ENCODE measurements around the gene CLPTM1L.
"Not testable (repeated sequence)": the region's sequence is repeated elsewhere in the genome, so short reads cannot be mapped to it uniquely, and the experiment has no call there.

Gene CLPTM1L

DNA sequence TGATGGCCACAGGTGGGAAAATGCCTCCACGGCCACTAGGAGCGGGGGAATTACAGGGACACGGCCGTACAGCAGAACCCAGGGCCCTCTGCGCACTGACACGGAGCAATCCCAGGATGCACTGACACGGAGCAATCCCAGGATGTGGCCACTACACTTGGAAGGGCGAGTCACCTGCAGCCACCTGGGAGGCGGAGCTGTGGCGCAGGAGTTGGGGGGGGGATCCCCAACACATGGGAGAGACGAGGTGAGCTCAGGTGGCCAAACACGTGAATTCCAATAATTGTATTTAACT lies 6.8 kb downstream of the CLPTM1L start:
- H3K27ac ChIP-seq: no peak overlapping the region
- TF ChIP-seq ZFX (IDR thresholded peaks at IDR 0.05; ENCODE audit: borderline replicate concordance): no peak
- TF ChIP-seq, protein P1, sequence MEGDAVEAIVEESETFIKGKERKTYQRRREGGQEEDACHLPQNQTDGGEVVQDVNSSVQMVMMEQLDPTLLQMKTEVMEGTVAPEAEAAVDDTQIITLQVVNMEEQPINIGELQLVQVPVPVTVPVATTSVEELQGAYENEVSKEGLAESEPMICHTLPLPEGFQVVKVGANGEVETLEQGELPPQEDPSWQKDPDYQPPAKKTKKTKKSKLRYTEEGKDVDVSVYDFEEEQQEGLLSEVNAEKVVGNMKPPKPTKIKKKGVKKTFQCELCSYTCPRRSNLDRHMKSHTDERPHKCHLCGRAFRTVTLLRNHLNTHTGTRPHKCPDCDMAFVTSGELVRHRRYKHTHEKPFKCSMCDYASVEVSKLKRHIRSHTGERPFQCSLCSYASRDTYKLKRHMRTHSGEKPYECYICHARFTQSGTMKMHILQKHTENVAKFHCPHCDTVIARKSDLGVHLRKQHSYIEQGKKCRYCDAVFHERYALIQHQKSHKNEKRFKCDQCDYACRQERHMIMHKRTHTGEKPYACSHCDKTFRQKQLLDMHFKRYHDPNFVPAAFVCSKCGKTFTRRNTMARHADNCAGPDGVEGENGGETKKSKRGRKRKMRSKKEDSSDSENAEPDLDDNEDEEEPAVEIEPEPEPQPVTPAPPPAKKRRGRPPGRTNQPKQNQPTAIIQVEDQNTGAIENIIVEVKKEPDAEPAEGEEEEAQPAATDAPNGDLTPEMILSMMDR (IDR thresholded peaks at IDR 0.05): no peak

DNA sequence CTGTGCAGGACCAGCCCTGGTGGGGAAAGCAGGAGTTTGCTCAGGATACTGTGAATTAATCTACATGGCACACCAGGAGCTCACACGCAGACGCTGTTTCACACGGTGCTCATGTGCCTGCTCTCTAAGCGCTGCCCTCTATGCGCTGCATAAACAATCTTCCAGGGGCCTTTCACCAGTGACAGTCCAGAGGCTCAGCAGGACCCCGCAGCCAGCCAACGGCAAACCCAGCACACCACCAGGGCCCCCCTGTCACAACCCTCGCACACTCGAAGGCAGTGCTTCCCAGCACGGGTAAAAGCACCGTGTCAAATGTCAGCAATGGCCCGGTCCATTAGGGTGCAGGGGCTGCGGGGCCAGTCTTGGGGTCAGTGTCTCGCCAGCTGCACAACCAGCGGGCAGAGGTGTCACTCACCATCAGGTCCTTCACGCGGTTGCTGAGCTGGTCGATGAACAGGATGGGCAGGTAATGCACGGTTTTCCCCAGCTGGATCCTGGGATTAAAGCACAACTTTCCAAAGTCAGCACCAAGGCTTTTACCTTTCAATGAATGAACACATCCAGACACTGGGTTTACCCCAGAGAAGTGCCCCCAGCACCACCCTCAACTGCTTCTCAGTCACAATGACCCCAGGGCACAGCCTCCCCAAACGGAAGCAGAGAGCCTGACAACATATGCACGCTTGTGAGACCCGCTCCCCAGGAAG lies 7.3 kb downstream of the CLPTM1L start:
- no peak overlapping the region for H3K27ac ChIP-seq
- TF ChIP-seq, protein P1 (IDR thresholded peaks at IDR 0.05): no peak
- TF ChIP-seq ZFX (IDR thresholded peaks at IDR 0.05; ENCODE audit: borderline replicate concordance): no peak

- no peak for TF ChIP-seq ZFX (IDR thresholded peaks at IDR 0.05; ENCODE audit: borderline replicate concordance)
- TF ChIP-seq, protein P1 (IDR thresholded peaks at IDR 0.05): no peak
- no peak overlapping the region for H3K27ac ChIP-seq
These were observed 8.0 kb downstream of the CLPTM1L start for GRCh38 chr5:1336749-1337488.

DNA sequence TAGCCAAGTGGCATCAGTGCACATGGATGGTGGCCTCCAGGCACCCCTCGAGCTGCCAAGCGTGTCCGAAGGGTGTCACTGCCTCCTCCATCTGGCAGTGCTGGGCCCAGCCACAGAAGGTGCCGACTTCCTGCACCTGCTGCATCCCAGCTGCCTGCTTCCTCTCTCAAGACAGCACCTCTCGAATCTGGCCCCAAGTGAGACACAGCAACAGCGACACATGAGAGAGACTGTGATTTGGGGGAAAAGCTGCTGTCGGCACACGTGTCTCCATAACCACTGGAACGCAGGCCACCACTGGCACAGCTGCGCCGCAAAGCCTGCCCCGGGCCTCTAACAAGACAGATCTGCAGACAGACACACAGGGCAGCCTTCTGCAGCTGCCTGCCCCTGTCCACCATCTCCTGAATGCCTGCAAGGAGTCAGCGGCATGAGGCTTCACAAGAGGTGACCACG lies 8.8 kb downstream of the CLPTM1L start:
- H3K27ac ChIP-seq: no peak overlapping the region
- TF ChIP-seq ZFX (IDR thresholded peaks at IDR 0.05; ENCODE audit: borderline replicate concordance): no peak

DNA sequence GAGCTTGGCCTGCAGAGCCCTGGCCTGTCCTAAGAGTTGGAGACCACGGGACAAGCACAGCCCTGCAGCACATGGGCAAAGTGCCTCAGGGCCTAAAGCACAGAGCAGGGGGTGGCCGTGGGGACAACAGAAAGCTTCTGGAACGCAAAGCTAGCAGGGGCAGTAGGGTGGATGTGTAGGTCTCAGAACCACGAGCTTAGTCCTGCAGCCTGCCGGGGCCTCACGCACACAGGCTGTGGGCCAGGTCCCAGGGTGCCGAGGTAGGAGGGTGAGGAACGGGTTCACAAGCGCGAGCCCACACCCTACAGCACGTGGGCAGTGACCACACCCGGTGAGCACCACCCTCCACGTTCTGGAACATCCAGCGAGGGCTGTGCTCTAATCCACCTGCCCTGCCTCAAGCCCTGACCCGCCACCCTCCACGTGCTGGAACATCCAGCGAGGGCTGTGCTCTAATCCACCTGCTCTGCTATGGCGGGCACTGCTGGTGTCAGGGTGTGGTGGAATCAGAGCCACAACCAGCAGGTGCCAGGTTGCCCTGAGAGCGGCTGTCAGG lies 9.3 kb downstream of the CLPTM1L start:
- H3K27ac ChIP-seq: no peak overlapping the region
- TF ChIP-seq, protein P1 (IDR thresholded peaks at IDR 0.05): no peak
- TF ChIP-seq ZFX (IDR thresholded peaks at IDR 0.05; ENCODE audit: borderline replicate concordance): no peak

DNA sequence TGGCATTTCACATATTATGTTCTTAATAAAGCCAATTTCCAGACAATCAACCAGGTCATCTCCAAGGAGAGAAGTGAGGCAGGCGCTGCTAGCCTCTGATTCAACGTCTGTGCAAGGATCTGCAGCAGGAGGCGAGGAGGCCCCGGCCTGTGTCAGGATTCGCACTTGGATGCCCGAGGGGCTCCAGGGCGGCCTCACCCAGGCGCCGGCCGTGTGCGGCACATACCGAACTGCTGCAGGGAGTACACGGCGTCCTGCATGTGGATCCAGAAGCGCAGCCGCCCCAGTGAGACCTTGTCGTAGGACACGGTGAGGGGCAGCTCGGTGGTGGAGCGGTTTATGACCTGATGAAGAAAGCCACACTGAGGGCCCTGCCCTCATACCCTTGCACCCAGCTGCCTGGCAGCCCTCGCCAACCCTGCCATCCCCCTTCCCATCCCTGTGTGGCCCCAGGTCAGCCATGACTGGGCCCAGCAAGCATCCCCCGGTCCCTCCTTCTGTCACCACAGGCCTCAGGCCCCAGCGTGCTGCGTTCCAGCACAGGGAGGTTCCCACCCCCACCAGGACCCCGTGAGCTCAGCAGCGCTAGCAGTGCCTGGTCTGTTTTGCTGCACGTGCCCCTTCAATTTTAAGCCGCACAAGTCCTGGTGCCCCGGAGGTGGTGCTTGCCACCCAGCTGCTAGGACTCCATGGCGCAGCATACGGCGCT lies 9.9 kb downstream of the CLPTM1L start:
- no peak overlapping the region for H3K27ac ChIP-seq
- TF ChIP-seq, protein P1 (IDR thresholded peaks at IDR 0.05): no peak
- no peak for TF ChIP-seq ZFX (IDR thresholded peaks at IDR 0.05; ENCODE audit: borderline replicate concordance)

- no peak for TF ChIP-seq ZFX (IDR thresholded peaks at IDR 0.05; ENCODE audit: borderline replicate concordance)
- TF ChIP-seq, protein P1 (IDR thresholded peaks at IDR 0.05): no peak
These were observed 10.9 kb downstream of the CLPTM1L start for GRCh38 chr5:1333986-1334385.

GRCh38 chr5:1333286-1333685 lies 11.6 kb downstream of the CLPTM1L start:
- not testable (repeated sequence) for H3K27ac ChIP-seq

More at GRCh38 chr5:1333986-1334385, 10.9 kb downstream of the CLPTM1L start:
- H3K27ac ChIP-seq: no peak overlapping the region
